ENCODE measurements around the gene KIAA0513. TPM values are rescaled to one million over a fixed set of nuclear protein-coding genes. Genes with fewer than 3 reads are reported as not detected.

Gene KIAA0513
- total RNA-seq, 1 donor = 35.1 TPM

Other genes with a start within 250 kb of the KIAA0513 start
- gene CRISPLD2, start 207.8 kb upstream of the KIAA0513 start, total RNA-seq = 40.2 and 122 TPM in 2 replicates
- 134 and 139 TPM in 2 replicates for gene ZDHHC7, start 16.3 kb upstream of the KIAA0513 start, total RNA-seq
- under 0.01 TPM in 1 of 2 replicates, not detected in the other for gene CIBAR2, start 84.7 kb downstream of the KIAA0513 start, total RNA-seq

Data from osteoblast (primary cell).